NAMALWA (cell line): ENCODE measurements around the gene FUT6.

Experiments used
- DNase-seq: peaks from one replicate; pipeline ENCODE4 v3.0.0-alpha.2; 2015; ENCODE audit warnings: low spot score

The FUT6 gene

DNA sequence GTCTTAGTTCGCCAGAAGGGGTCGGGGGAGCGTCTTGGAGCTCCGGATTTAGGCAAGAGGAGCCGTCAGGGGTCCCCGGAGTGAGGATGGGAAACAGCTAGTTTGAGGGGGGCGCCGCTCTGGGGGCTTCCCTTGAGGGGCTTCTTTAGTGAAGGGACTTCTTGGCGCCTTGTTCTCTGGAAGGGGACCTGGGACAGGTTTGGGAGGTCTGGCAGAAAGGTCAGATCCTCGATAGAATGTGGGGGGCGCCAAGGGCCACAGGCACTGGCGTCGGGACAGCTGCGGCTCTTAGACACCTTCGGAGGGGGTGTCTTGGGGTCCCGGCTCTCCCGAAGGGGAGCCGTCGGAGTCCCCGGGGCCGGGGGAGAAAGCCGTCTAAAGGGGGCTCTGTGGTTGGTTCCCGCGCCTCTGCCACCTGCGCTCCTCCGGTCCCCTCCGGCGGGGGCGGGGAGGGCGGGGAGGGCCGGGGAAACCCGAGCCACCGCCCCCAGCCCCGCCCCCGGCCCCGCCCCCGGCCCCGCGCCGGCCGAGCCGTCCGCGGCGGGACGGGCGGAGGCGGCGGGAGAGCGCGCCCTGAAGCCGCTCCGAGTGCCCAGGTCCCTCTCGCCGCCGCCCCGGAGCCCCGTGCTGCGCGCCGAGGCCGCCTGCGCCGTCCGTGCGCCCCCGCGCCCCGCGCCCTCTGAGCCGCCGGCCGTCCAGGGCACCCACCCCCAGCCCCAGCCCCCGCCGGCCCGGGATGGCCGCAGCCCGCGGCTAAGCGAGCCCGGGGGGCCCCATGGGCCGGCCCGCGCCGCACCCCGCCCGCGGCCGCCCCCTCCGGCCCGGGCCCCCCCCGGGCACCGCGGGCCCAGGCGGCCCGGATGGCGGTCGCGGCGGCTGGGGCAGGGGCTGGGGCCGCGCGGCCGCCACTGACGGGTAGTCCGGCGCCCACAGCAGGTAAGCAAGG lies 34.7 kb downstream of the FUT6 start, which contains the start of gene NRTN:
TSS of gene NRTN (plus strand) at position 552 of the 946 bp plus-strand sequence. CDS start 19,099 bp downstream, outside the sequence.
- DNase-seq, result no peak

DNA sequence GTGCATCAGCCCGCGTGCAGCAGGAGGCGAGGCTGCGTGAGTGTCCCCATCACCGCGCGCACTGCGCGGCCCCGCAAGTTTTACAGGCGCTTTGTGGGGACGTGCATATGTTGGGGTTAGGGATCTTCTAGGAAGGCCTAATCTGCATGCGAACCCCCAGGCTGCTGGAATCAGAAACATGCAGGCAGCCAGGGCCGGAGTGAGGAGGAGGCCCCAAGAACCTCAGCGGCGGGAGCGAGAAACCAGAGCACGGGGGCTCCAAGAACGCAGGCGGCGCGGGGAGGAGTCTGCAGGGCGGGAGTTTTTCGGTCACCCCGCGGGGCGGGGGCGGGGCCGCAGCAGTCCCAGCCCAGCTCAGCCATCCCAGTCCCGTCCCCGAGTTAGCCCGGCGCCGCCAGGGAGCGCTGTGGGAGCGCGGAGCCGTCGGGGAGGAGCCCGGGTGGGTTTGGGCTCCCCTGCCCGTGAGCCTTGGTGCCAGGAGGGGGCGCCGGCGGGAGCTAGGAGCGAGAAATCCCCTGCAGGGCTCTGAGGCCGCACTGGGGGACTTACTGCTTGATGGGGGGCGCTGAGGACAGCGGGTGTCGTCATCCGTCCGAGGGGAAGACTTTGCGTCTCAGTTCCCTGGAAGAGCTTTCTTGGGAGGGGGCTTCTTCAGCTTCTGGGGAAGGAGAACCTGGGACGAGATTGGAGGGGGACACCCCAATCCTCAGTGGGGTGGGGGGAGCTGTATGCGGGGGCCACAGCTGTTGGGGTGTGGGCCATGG lies 35.6 kb downstream of the FUT6 start:
- DNase-seq, result peak; percentile 96

DNA sequence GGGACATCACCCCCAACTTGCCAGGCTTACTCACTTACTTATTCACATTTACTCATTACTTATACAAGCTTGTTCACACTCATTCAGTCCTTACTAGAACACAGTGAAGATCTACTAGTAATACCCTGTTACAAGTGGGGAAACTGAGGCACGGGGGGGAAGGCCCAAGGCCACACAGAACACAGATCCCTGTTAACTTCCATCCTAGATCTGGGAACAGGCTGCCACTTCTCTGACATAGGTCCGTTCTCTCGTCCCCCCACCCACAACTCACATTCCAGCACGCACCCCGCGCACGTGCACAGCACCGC lies 36.1 kb downstream of the FUT6 start:
- no peak for DNase-seq

DNA sequence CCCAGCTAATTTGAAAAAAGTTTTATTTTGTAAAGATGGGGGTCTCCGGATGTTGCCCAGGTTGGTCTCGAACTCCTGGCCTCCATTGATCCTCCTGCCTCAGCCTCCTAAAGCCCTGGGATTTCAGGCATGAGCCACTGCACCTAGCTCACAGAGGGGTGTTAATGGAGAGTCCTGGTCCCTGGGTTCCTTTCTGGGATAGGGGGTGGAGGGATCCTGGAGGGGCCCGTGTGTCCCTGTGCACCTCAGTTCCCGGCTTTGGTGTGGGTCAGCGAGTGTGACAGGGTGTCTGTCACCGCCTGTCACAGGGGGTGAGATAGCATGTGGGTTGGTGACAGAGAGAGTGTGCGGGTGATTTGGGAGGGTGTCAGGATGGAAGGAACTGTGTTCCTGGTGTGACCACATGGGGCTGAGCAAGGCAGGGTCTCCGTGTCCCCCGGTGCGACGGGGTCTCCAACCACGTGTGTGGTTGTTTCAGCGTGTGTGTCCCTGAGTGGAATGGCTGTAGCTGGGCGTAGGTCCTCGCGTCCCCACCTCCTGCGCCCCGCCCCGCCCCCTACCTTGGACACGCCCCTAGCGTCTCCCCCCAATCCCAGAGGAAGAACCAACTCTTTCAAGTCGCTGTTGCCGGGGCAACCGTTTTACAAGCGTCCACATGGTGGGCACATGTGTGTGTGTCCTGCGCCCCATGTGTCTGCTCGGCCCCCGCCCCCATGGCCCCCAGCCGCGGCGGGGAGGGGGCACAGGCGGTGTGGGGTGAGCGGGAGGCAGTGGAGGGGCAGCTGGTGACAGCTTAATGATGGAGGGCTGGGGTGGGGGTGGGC lies 37.5 kb downstream of the FUT6 start:
- peak; percentile 51 for DNase-seq

DNA sequence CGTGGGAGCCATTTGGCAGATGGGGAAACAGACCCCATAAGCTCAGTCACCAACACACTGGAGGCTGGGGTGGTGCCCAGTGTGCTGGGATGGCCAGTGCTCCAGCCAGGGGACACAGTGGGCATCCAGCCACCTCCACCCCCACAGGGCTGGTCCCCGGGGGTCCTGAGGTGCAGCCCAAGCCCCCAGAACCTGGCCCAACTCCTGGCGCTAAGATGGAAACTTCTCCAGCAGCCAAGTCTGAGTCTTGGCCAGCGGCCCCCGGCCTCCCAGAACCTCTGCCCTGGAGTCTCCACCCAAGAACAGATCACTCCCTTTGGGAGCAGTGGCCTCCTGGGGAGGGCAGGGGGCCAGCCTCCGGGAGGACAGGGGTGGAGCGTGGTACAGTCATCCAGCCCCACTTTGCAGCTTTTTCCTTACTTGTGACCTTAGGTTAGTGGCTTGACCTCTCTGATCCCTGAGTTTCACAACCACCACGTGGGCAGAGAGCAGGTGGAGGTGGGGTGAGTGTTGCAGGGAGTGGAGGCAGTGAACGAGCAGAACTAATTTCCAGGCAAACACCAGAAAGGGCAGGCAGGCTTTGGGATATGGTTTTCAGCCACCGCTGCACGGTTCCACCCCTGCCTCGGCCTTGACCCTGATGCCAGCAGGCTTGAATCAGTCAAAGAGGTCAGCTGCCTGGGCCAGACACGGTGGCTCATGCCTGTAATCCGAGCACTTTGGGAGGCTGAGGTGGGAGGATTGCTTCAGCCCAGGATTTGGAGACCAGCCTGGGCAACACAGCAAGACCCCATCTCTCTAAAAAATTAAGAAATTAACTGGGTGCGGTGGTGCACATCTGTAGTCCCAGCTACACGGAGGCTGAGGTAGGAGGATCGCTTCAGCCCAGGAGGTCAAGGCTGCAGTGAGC lies 38.9 kb downstream of the FUT6 start:
- DNase-seq, result no peak

DNA sequence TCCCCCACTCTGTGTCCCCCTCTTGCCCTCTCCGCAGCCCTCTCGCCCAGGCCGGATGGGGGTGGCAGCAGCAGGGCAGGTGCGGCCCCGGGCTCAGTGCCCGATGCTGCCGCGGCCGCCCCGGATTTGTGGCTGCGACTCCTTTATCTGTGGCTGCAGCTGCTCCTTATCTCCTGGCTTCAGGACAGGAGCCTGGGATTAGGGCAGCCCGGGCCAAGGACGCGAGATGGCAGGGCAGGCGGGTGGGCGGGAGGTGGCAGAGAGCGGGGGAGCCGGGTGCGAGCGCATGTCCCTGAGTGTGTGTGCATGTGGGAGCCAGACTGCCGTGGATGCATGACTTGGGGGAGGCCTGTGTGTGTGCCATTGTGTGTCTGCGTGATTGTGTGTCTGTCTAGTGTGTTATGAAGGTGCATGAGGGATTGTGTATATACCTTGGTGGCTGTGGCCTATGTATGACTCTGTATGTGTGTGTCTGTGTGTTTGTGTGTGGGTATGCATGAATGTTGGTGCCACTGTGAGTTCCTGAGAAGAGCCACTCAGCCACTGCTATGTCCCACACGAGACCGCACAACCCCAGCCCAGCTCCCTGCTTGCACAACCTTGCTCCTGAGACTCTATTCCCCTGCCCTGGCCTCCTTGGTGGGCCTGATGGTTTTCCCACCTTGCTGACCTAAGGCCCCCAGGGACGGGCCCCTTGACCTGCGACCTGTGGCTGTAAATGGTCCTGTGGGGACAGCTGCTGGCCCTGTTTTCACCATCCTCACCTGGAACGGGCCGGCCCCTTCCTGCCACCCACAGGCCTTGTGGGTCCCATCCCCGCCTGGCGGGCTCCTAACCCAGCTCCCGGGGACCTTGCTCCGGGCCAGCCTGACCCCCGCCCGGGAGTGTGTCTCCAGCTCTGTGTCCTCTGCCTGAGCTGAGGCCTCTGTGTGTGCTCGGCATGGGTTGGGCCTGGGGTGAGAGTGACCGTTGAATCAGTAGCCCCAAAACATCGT lies 40.0 kb downstream of the FUT6 start:
- DNase-seq, result no peak

DNA sequence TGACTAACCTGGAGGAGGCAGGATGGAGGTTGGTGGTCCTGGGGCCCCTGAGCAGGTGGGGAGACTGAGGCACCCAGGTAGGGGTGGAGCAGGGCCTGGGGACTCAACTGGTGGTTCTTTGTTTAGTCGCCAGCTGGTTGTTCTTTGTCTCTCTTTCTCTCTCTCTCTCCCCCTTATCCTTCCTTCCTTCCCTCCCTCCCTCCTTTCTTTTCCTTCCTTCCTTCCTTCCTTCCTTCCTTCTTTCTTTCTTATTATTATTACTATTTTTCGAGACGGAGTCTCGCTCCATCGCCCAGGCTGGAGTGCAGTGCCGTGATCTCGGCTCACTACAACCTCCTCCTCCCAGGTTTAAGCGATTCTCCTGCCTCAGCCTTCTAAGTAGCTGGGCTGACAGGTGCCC lies 41.3 kb downstream of the FUT6 start:
- no peak for DNase-seq

DNA sequence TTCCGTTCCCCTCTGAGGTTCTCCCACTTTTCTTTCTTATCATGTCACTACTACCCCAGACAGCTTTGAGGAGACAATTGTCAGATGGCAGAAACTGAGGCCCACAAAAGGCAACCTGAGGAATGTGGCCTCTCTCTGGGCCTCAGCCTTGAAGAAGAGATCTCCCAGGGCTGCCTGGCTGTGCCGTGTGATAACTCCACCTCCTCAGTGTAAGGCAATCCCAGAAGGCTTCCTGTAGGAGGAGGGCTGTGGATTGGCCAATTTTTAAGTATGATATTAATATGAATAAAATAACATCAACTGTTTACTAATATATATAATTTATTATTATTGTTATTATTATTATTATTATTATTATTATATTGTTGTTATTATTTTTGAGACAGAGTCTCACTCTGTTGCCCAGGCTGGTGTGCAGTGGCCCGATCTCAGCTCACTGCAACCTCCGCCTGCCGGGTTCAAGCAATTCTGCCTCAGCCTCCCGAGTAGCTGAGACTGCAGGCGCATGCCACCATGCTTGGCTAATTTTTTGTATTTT lies 44.1 kb downstream of the FUT6 start:
- no peak for DNase-seq

DNA sequence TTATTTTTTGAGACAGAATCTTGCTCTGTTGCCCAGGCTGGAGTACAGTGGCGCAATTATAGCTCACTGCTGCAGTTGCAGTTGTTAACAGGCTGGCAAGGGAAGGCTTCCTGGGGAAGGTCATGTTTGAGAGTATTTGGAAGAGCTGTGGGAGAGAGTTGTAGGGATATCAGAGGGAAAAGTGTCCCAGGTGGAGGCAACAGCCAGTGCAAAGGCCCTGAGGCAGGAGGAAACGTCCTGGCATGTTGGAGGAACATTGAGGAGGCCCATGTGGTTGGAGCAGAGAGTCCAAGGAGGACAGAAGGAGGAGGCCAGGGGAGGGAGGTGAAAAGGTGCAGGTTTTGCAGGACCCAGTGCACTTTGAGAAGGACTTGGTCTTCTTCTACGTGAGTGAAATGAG lies 46.3 kb downstream of the FUT6 start:
- no peak for DNase-seq

DNA sequence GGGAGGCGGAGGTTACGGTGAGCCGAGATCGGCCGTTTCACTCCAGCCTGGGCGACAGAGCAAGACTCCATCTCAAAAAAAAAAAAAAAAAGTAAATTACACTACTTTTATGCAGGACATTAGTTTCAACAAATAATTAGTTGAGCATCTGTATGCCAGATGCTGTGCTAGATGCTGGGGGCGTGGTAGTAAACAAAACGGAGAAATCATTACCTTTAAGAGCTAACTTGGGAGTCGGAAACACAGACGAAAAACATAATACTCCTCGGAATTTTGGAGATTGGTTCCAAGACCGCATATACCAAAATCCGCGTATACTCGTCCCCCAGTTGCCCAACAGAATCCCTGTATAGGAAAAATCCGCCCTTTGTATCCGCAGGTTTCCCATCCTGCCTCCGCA lies 47.3 kb downstream of the FUT6 start:
- no peak for DNase-seq

DNA sequence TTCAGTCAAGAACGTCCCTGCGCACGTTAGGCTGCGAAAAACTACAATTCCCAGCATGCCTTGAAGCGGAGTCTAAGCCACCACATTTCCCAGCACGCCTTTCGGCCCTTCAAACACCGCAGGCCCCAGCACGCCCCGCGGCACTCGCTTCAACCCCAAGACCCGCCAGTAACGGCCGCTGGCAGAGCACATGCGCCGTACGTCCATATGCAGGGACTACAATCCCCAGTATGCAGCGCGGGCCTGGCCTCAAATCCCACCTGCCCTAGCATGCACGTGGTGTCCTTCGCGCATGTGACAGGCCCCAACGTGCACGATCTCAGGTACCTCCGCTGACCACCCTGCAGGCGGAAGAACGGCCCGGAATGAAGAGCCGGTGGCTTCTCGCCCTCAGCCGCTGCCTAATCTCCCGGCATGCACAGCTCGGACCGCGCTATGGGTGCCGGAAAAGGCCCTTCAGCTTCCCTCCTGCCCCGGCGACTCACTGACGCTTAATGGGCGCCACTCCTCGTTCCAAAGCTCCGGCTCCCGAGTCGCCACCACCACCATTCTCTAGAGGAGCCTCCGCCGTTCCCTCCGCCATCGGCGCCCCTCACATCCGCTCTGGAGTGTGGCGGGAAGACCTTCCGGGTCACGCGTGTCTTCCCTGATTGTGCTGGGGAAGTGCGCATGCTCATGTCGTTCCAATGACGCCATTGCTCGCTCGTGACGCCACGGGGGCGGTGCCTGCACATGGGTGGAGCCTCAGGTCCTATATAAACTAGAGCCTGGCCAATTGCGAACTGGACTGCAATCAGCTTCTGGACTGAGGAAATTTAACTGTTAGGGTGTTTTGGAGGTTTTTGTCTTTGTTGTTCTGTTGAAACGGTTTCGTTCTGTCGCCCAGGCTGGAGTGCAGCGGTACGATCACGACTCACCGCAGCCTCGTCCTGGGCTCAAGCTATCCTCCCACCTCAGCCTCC lies 48.7 kb downstream of the FUT6 start, which contains the start of gene DUS3L:
TSS of gene DUS3L (minus strand) at position 605 of the 962 bp plus-strand sequence. CDS start at position 583, 22 bp downstream.
- peak; percentile 99 for DNase-seq

DNA sequence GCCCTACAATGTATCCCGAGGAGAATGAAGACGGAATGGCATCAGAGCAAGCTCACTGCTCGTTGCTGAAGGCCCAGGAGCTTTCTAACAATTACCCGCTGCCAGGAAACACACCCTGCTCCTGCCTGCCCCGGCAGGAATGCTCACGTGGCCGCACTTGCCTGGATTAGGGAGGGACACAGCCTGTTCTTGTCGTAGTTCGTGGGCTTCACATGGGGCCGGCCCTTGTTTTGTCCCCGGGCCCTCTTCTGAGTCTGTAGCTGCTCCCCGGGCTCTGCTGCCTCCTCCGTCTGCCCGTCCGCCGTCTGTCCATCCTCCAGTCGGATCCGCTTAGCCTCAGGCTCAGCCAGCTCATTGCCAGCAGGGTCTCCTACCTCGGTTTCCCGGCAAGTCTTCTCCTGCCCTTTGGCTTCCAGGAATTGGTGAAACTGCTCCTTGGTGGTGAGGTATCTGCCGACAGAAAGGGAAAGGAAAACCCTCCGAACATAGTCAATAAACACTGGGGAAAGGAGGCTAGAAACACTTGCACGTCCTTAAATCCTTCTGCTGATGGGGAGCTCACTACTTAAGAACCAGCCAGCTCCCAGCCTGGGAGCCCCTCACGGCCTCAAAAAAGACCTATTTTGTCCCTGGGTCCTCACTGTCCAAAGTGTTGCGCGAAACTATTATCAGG lies 49.5 kb downstream of the FUT6 start:
- no peak for DNase-seq

DNA sequence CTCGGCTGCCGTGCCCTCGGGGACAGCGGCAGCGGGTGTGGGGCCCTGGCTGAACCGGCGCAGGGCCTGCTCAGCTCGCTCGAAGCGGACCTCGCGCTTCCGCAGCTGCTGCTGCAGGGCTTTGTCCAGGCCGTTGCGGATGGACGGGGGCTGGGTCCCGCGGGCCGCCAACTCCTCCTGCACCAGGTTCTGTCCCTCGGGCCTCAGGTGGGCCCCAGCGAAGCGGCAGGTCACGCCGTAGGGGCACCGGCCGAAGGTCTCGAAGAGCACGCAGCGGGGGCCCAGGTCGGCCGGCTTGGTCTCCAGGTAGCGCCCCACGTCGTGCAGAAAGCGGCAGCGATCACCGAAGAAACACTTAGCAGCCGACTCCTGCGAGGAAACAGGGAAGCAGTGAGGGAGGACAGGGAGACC lies 50.1 kb downstream of the FUT6 start:
- DNase-seq, result no peak

DNA sequence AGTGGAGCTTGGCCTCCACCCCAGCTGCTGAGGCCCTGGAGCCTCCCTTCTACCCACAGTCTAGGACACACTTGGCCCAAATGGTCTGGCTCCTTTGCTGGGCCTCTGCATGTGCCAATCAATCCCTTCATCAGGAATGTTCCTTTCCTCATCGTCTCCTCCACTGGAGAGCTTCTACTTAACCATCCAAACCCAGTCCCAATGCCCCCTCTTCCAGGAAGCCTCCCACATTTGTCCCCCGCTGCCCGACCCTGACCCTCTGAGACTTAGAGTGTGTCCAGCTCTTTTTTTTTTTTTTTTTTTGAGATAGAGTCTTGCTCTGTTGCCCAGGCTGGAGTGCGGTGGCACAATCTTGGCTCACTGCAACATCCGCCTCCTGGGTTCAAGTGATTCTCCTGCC lies 51.1 kb downstream of the FUT6 start:
- DNase-seq, result no peak

DNA sequence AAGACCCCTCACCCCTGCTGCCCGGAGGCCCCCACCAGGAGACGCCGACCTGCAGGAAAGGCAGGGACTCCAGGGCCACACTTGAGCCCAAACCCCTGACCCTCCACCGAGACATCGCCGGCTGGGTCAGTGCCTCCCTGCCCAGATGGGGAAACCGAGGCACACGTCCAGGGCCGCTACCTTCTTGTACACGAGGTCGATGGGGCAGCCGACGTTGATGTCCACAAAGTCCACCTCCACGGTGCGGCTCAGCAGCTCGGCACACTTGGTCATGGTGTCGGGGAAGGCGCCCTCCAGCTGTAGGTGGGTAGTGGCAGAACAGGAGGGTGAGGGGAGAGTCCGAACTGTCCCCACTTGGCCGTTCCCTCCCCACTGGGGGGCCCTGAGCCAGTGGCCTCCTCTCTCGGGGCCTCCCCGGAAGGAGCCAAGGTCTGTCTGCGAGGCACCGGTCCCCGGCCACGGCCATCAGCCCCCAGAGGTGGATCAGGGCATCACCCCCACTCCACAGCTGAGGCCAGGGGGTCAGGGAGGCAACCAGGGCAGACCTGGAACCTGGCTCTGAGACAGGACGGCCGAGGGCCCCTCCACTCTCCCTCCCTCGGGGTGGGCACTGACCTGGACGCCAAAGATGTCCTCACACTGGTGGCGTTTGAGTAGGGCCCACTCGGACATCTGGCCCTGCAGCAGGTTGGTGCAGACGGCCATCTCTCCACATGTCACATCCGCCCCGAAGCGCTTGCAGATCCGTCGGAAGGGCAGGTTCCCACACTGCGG lies 51.9 kb downstream of the FUT6 start:
- no peak for DNase-seq

DNA sequence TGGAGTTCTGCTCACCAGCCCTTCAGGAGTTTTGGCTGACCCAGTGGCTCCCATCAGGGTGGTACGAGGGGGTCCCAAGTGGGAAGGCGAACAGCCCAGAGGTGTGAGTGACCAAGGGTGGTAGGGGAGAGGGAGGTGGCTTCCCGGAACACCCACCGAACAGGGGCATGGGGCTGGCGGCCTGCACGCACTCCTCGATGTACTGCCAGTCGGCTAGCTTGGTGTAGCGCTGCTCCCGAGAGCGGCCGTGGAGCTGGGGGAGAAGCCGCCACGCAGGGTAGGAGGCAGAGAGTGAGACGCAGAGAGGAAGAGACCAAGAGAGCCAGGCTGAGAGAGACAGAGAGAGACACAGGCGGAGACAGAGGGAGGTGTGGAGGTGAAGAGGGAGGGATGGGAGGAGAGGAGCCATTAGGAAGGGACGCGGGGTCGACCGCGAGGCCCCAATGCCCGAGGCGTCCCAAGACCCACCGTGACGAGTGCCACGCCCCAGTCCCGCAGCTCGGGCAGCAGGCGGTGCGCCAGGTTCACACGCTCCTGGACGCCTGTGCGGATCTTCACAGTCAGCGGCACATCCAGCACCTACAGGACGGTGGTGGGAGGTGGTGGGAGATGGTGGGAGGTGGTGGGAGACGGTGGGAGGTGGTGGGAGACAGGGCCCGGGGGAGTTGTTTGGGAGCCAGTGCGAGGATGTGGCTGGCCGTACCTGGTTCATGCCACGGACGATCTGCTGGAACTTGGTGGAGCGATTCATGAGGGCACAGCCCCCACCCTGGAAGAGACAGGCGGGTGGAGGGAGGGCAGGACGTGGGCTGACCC lies 52.7 kb downstream of the FUT6 start:
- DNase-seq, result no peak
